Prostate gland (tissue), 2 donors: Measurements from ENCODE around the gene TNFRSF13B.

Experiments used
- CTCF ChIP-seq, 4 experiments: fragments of 200-600 bp in 2 of 4; fragments of 450-650 bp in 2 of 4; sonication (generic) in 2 of 4; IDR thresholded peaks; 1 replicate in 3 of 4; 2 replicates in 1 of 4; pipeline ENCODE4 v1.5.1; 2016 to 2019; ENCODE audit warnings: antibody characterized with exemption in 4 of 4, mild to moderate bottlenecking in 2 of 4, moderate library complexity in 2 of 4
- POLR2A ChIP-seq: fragments of 450-650 bp; IDR thresholded peaks from one replicate; pipeline ENCODE4 v1.6.1; 2016; ENCODE audit warnings: antibody characterized with exemption, mild to moderate bottlenecking

GRCh38 chr17:16910341-16910740 is 61.6 kb downstream of the TNFRSF13B start:
- no peak for TF ChIP-seq CTCF (IDR thresholded peaks at IDR 0.05)
- TF ChIP-seq POLR2A, result no peak
